KOPT-K1 (cell line): ENCODE data around the gene LMCD1.

ENCODE experiments used
- H3K27ac ChIP-seq: fragments of 200-600 bp; sonication (generic); 2 replicates; pipeline ENCODE4 v1.5.1; 2016; ENCODE audit warnings: antibody characterized with exemption, mild to moderate bottlenecking, low read depth, low read length; ENCODE audit not compliant: poor library complexity, severe bottlenecking
- H3K36me3 ChIP-seq: fragments of 200-600 bp; sonication (generic); 2 replicates; pipeline ENCODE4 v1.5.1; 2017; ENCODE audit warnings: antibody characterized with exemption, mild to moderate bottlenecking, low read length, moderate library complexity; ENCODE audit not compliant: insufficient read depth
- H3K9me3 ChIP-seq: fragments of 200-600 bp; sonication (generic); 2 replicates; pipeline ENCODE4 v1.5.1; 2017; ENCODE audit warnings: antibody characterized with exemption, low read length, mild to moderate bottlenecking; ENCODE audit not compliant: insufficient read depth, poor library complexity, severe bottlenecking

Gene LMCD1

DNA sequence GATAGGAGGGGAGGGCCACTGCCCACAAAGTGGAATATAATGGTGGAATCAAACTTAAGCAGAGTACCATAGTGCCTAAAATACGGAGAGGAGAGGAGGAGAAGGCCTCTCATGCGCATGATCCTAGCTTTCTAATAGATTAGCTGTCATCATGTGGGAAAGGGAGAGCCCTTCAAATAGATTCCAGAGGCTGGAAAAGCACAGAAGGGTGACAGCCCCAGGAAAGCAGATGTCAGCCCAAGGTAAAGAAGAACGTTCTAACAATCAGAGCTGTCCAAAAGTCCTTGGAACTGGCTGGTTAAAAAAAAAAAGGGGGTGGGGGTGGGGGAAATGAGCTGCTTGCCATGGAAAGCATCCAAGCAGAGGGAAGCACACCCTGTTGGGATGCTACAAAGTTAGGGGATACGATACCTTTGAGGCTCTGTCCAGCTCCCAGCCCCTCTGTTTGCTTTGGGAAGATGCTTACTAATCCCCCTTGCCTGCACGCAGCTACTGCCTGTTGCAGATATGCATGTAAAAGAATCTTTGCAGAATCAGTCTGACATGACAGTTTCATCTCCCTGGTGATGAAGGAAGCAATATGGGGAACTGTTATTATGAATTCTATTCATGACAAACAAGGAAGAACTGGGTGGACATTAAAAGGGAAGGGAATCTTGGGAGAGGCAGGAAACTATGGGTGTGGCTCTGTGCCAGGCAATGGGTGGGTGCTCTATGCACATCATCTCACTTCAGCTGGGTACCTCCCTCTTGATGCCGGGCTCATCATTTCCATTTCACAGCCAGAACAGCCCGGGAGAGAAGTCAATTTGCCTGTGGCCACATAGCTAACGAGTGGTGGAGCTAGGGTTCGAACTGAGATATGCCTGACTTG lies 10.1 kb upstream of the LMCD1 start:
- Histone ChIP-seq H3K9me3 (no peaks in the 10 kb centered on the region), H3K36me3 (no peaks in the 10 kb centered on the region), H3K27ac (no peak overlapping the region)

DNA sequence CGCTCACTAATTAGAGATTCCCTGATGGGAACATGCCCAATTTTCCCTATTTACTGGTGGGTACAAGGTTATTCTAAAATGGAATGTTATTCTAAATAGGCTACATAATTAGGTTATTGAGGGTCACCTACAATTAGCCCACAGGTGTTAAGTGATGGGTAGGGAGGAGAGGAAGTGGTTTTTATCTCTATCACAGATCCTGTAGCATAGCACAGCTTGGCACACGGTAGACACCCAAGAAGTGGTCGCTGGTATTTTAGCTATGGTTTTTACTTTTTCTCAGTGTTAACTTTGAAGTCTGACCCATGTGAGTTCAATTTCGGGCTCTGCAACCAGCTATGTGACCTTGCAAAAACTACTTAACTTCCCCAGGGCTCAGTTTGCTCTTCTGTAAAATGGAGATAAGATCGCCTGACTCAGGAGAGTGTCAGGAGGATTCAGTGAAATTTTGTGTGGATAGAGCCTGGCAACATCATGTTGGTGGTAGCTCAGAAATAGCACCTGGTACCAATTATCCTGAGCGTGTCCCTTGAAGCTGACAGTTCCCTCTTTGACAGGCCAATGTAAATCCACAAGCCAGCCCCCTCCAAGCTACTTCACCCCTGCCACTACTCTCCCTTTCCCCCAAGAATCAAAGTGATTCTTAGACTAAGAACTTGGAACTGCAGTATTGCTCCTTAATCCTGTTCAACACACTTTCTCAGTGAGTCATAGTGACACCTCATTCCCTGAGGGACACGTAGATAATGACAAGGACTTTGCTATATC lies 8.7 kb upstream of the LMCD1 start:
- Histone ChIP-seq H3K27ac (no peak overlapping the region), H3K9me3 (no peaks in the 10 kb centered on the region), H3K36me3 (no peaks in the 10 kb centered on the region)

DNA sequence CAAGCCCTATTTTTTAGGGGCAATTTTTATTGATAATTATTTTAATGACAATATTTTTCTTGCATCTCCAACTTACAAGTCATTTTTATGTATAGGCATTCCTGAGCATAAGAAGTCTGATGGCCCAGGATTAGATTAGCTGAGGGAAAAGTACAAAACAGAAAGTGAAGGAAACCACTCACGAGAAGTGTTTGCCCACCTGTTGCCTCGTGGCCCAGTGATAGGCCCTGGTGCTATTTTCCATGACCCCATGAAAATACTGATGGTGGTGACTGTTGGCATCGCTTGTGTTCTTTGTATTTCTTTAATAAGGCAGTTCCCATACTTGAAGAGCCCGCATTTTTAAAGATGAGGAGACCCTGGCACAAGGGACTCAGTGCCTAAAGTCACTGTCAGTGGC lies 7.9 kb upstream of the LMCD1 start:
- H3K36me3 ChIP-seq, result no peaks in the 10 kb centered on the region
- H3K9me3 ChIP-seq, result no peaks in the 10 kb centered on the region
- H3K27ac ChIP-seq, result no peak overlapping the region

DNA sequence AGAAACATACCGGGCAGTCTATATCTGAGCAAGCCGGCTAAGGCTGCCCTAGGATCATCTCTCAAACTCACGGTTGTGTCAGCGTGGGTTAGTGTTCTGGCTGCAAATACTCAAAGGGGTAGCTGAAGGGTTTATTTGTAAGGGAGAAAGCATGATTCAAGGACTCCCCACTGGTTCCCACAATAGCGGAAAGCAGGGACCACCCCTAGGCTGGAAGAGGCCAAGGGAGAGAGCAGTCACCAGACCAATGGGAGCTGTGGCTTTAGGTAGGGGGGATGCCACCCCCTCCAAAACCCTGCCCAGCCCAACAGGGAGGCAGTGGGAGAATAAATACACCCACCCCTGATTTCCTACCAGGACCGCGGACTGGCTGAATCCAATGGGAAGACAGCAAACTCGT lies 7.3 kb upstream of the LMCD1 start:
- H3K27ac ChIP-seq, result no peak overlapping the region

DNA sequence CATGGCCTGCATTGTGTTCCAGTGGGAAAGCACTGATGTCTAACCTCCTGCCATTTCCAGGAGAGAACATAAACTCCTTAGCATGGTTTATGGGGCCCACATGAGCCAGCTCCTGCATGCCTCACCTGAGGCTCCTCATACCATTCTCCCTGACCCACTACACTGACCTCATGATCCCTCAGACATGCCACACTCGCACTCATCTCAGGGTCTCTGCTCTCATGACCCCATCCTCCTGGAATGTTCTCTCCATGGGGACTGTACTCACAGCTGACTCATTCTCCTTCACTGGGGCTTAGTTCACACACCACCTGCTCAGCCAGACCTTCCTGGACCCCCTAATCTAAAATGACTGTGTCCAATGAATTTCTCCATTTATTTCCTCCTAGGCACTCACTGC lies 4.0 kb upstream of the LMCD1 start:
- no peak overlapping the region for H3K27ac ChIP-seq
- no peaks in the 10 kb centered on the region for H3K9me3 ChIP-seq
- no peaks in the 10 kb centered on the region for H3K36me3 ChIP-seq

More for the DNA sequence above, 7.3 kb upstream of the LMCD1 start:
- no peaks in the 10 kb centered on the region for H3K9me3 ChIP-seq
- H3K36me3 ChIP-seq, result no peaks in the 10 kb centered on the region

DNA sequence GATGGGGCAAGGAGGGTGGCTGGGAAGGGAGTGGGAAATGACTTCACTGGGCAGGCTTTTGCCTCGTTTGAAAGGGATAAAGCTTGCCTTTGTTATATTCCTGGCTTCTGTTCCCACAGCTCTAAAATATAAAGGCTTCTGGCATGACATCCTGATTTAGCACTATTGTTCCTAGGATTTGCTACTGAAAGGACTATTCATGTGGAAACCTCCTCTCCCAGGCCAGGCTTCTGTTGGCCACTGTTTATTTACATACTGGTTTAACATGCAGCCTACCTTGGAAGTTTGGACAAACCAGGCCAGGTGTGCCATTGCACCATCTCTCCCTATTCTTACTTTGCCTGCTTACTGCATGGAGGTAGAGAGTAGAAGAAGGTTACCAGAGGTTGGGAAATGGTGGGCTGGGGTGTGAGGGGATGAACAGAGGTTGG lies 2.4 kb upstream of the LMCD1 start:
- no peak overlapping the region for H3K27ac ChIP-seq
- H3K9me3 ChIP-seq, result no peaks in the 10 kb centered on the region
- H3K36me3 ChIP-seq, result no peaks in the 10 kb centered on the region

DNA sequence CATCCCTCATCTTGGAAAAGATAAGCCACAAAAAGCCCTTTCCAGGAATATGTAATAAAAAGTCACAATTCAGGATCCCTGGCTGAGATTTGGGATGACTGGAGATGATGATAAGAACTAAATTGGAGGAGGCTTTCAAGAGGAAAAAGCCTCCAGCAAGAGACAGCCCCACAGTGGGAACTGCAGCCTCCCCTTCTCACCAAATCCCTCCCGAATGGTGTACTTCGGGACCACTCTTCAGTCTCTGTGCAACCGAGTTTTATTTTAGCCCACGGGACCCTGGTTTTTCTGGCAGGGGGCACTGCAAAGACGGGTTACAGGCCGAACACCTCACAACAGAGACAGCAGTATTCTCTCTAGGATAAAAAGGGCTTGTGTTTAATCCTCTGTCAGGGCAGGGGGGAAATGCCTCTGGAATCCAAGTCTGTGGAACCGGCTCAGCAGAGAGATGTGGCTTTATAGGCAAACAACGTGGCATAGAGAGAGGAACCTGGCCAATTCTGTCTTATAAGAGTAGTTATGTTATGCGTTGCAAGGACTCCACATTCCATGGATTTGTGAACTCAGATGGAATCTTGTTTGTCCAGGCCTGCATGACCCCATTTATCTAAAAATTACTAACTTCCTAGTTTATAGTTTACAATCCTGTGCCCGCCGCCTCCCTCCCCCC lies 1.2 kb upstream of the LMCD1 start:
- Histone ChIP-seq H3K36me3 (no peaks in the 10 kb centered on the region), H3K9me3 (no peaks in the 10 kb centered on the region), H3K27ac (no peak overlapping the region)

DNA sequence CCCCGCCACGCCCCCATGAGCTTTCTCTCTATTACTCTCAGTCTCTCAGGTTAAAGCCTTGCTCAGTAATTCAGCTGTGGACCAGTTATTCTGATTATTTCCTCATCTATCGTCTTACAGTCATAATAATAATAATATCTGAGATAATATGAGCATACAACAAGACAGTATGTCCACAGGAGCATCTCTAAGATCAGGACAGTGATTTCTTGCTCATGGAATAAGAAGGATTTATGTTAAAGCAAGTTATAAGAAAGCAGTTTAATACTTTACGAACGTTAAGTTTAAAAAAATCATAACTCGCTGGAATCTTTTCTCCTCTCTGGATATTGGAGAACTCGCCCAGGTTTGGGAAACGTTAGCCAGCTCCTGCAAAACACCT lies 643 bp upstream of the LMCD1 start:
- Histone ChIP-seq H3K9me3 (no peaks in the 10 kb centered on the region), H3K27ac (no peak overlapping the region), H3K36me3 (no peaks in the 10 kb centered on the region)

DNA sequence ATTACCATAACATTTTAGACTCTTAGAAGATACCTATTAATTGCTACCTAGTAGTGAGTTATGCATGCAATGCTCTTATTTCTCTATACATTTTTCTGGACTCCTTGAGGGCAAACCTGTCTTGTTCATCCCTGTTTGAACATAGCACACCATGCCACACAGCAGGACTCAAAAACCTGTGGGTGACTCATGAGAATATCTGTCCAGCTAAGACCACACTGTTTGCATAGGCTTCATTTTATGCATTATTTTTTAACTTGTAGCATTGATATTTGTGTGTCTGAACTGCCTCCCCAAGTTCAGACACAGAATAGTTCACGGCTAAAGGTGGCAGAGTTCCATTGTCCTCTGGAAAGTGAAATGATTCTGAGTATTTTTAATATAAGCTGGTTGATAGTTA lies 1.8 kb downstream of the LMCD1 start:
- H3K36me3 ChIP-seq, result no peaks in the 10 kb centered on the region
- H3K27ac ChIP-seq, result no peak overlapping the region
- no peaks in the 10 kb centered on the region for H3K9me3 ChIP-seq

DNA sequence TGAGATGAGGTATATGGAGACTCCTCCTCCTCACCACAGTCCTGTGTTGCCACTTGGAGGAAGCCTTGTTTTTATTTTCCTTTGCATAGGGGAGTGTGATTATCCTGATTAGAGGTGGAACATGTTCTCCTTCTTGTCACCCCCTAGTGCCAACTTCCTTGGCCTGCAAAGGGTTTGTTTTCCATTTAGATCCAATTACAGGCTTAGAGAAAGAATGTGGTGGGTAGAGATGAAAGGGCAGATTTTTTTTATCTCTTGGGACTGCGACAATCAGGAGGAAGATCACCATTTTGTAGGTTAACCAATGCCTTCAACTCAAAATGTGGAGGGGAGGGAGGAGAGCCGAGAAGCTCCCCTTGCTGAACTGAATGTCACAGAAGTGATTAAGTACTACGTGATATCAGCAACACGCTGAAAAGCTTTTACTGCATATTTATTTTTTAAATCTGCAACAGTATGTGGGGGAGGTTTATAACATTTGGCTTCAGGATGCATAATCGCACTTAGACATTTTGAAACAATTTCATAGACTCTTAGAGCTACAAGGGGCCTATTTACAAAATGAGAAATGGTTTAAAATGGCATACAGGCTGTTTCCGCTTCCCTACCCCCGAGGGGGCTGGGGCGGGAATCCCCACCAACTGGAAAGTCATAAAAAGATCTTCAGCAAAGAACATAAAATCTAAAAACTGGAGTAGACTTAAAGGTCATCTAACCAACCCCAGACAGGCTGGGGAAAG lies 2.4 kb downstream of the LMCD1 start:
- H3K9me3 ChIP-seq, result no peaks in the 10 kb centered on the region
- H3K27ac ChIP-seq, result no peak overlapping the region
- H3K36me3 ChIP-seq, result no peaks in the 10 kb centered on the region

DNA sequence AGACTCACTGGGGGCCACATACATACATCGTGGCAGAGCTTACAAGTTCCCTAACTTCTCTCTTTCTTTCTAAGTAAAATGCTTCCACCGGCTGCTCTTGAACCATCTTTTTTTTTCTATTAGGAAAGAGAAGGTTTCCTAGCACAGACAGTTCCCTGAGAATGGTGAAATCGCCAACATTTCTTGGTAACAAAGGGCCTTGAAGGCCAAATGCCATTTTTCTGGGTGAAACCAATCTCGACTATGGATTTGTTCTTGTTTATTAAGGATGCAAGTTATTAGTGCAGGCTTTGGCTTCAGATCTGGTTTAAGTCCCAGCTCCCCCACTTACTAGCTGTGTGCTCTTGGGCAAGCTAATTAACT lies 3.0 kb downstream of the LMCD1 start:
- Histone ChIP-seq H3K9me3 (no peaks in the 10 kb centered on the region), H3K27ac (no peak overlapping the region), H3K36me3 (no peaks in the 10 kb centered on the region)

DNA sequence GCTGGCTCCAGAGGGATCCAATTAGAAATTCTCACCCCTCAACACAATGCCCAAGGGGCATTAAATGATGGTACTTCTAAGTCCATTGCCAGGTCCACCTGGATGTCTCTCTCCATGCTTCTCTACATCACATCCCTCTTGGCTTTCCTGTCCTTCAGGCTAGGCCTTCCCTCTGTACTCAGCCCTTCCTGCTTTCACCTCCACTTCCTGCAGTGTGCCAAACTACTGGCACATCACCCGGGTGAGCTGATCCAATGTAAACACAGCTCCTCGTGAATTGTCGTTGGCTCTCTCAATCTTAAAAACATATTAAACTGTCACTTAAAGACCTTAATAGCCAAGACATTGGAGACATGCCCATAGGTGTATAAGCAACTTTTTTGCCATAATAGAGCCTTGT lies 4.0 kb downstream of the LMCD1 start:
- Histone ChIP-seq H3K27ac (no peak overlapping the region), H3K9me3 (no peaks in the 10 kb centered on the region), H3K36me3 (no peaks in the 10 kb centered on the region)

DNA sequence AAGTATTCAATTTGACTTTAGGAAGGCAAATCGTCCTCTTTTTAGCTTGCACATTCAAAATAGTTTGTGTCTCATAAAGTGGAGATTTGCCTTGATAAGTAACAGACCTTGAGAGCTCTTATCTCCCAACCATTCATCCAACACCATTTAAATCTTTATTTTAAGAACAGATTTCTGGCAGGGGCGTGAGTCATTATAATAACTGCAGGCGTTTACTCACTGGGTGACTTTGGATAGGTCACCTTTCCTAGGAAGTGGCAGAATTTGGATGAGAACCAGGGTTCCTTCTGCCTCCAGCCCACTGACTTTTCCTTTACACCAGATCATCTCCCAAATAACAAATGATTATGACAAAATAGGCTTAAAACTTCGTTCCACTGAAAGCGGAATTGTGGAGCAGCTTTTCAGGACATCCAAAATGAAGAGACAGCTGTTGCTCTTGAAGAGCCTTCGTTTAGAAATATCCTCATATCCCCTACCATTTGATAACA lies 5.0 kb downstream of the LMCD1 start:
- H3K27ac ChIP-seq, result no peak overlapping the region

DNA sequence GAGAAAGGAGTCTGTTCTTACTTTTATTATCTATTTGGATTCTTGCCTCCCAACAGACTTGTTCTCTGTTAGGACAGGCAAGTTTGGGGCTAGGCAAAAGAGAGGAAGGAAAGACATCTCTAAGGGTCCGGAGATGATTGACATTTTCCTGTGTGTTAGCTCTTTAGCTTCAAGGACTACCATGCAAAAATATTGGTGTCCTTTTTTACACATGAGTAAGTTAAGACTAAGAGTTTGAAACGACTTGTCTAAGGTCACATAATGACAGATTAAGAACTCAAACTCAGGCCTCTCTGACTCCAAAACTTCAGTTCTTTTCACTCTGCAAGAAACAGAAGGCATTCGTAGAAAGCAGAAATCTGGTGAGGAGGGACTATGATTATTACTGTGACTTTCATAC lies 5.9 kb downstream of the LMCD1 start:
- no peak overlapping the region for H3K27ac ChIP-seq
- no peaks in the 10 kb centered on the region for H3K9me3 ChIP-seq
- H3K36me3 ChIP-seq, result no peaks in the 10 kb centered on the region

More for the DNA sequence above, 5.0 kb downstream of the LMCD1 start:
- H3K9me3 ChIP-seq, result no peaks in the 10 kb centered on the region
- H3K36me3 ChIP-seq, result no peaks in the 10 kb centered on the region

DNA sequence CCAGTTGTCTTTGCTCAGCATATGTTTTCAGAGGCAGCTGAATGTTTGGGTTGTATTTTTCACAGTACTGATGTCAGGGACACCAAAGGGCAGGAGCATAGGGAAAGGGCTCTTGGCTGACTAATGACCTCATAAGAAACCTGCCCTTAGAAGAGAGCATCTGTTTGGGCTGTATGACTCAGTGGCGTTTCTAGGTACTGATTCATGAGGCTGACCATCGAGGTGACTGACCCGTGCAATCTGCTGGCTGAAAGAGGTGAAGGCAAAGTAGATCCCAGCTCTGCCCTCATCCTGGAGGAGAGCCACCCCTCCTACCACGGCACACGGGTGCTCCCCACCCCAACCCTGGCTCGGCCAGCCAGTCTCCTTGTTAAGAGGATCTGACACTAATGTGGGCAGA lies 8.3 kb downstream of the LMCD1 start:
- H3K27ac ChIP-seq, result no peak overlapping the region
- H3K9me3 ChIP-seq, result no peaks in the 10 kb centered on the region
- no peaks in the 10 kb centered on the region for H3K36me3 ChIP-seq
